GM12892 (cell line): ENCODE data around the gene NAALADL2.

Experiments
- POLR2A ChIP-seq: IDR thresholded peaks from 2 replicates; pipeline ENCODE4 v1.6.1; 2011; ENCODE audit warnings: low read depth, low read length, control low read depth
- POLR2AphosphoS5 ChIP-seq: IDR thresholded peaks from 2 replicates; pipeline ENCODE4 v1.6.1; 2011; ENCODE audit warnings: low read depth, low read length, control low read depth
- TAF1 ChIP-seq: IDR thresholded peaks from 2 replicates; pipeline ENCODE4 v1.6.1; 2011; ENCODE audit warnings: low read depth, mild to moderate bottlenecking, control low read depth, low read length, borderline replicate concordance

DNA sequence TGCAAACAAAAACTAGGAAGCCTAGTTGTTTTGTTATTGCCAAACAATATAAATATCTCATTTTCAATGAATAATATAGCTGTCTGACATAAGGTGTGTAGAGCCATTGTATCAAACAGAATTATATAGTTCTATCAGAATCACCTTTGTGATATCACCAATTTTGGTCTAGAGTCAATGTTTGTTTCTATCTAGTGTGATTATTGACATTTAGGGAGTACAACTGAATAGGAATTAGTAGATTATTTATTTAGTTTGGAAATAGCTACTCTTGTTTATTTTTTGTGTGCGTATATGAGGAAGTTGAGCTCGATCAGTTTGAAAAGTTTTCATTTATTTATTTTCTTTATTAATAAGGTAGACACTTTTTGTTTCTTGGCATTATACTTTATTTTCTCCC is 389.7 kb downstream of the NAALADL2 start:
- TF ChIP-seq POLR2A (no peak), POLR2AphosphoS5 (no peak), TAF1 (no peak)
